Nephron progenitor cell (in vitro differentiated cells): ENCODE results near the gene ZDHHC7.

ENCODE experiments used
- DNase-seq: peaks from one replicate; pipeline ENCODE4 v3.0.0; 2021
- H3K27ac Mint-ChIP-seq: 2 replicates; pipeline ENCODE4 v1.8.0; 2021; ENCODE audit warnings: mild to moderate bottlenecking, moderate library complexity, mixed read lengths
- H3K27me3 Mint-ChIP-seq: 2 replicates; pipeline ENCODE4 v1.8.0; 2021; ENCODE audit warnings: mild to moderate bottlenecking, low read depth, mixed read lengths; ENCODE audit not compliant: poor library complexity
- H3K36me3 Mint-ChIP-seq: 2 replicates; pipeline ENCODE4 v1.8.0; 2021; ENCODE audit warnings: low read depth, mixed read lengths
- H3K4me1 Mint-ChIP-seq: 2 replicates; pipeline ENCODE4 v1.8.0; 2021; ENCODE audit warnings: mixed read lengths
- H3K4me3 Mint-ChIP-seq: 2 replicates; pipeline ENCODE4 v1.8.0; 2021; ENCODE audit warnings: mild to moderate bottlenecking, moderate library complexity, mixed read lengths
- H3K9me3 Mint-ChIP-seq: 2 replicates; pipeline ENCODE4 v1.8.0; 2021; ENCODE audit warnings: mild to moderate bottlenecking, moderate library complexity, mixed read lengths
- CTCF ChIP-seq: fragments of 200-600 bp; sonication (generic); IDR thresholded peaks from 2 replicates; pipeline ENCODE4 v1.5.0; 2021; ENCODE audit warnings: antibody characterized with exemption

ZDHHC7 gene

DNA sequence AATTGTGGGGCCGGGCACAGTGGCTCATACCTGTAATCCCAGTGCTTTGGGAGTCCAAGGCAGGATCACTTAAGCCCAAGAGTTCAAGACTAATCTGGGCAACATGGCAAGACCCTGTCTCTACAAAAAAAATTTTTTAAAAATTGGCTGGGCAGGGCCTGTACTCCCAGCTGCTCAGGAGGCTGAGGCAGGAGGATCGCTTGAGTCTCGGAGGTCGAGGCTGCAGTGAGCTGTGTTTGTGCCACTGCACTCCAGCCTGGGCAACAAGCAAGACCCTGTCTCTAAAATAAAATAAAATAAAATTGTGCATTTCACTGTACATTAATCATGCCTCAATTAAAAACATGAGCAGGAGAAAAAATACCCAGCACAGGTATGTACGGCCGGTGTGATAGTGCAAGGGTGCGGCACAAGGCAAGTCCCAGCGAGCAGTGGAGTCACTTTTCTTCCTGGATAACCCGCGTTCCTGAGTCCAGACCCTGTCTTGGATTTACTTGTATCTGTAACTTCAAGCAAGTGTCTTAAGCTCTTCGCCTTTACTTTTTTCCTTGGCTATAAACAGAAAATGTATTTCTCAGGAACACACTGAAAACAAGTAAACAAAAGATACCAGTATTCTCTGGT is 11.4 kb downstream of the ZDHHC7 start:
- Mint-ChIP-seq H3K9me3 (no peaks in the 10 kb centered on the region), H3K27ac (peak overlapping the region; percentile 77), H3K4me3 (no peak overlapping the region), H3K36me3 (peaks cover 38% of the 10 kb centered on the region), H3K27me3 (peaks cover 3% of the 10 kb centered on the region), H3K4me1 (peaks cover 42% of the 10 kb centered on the region)
- DNase-seq, result no peak
- TF ChIP-seq CTCF, result no peak

- DNase-seq, result no peak
- no peak overlapping the region for H3K4me3 Mint-ChIP-seq
- no peak for TF ChIP-seq CTCF
- peaks cover 35% of the 10 kb centered on the region for H3K4me1 Mint-ChIP-seq
- no peaks in the 10 kb centered on the region for H3K9me3 Mint-ChIP-seq
- H3K27me3 Mint-ChIP-seq, result no peaks in the 10 kb centered on the region
- H3K36me3 Mint-ChIP-seq, result peaks cover 45% of the 10 kb centered on the region
- no peak overlapping the region for H3K27ac Mint-ChIP-seq
Observed at GRCh38 chr16:84999200-84999599, 12.1 kb downstream of the ZDHHC7 start.

- Mint-ChIP-seq H3K36me3 (peaks cover 57% of the 10 kb centered on the region), H3K4me1 (peaks cover 10% of the 10 kb centered on the region), H3K27ac (peak overlapping the region; percentile 36), H3K4me3 (no peak overlapping the region), H3K9me3 (no peaks in the 10 kb centered on the region), H3K27me3 (no peaks in the 10 kb centered on the region)
- TF ChIP-seq CTCF, result no peak
- DNase-seq, result no peak
Observed at GRCh38 chr16:84996365-84996764, 15.0 kb downstream of the ZDHHC7 start.

DNA sequence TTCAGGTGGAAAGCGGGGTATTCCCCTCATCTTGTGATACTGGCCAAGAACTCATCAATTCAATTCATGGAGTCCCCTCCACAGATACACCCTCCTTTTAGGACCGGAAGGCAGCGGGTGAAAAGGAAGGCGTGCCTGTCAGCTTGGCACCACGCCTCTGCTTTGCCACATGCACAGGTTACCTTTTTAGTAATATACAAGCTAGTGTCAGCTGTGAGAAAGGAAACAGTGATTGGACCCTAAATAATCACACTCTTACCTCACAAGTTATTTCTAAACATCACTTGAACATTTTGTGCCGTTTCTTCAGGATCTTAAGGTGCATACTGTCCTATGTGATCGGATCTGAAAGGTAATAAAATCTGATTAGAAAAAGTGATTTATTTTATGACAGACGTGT is 15.7 kb downstream of the ZDHHC7 start:
- H3K4me3 Mint-ChIP-seq, result no peak overlapping the region

GRCh38 chr16:84993926-84994325 is 17.4 kb downstream of the ZDHHC7 start:
- Mint-ChIP-seq H3K4me3 (no peak overlapping the region), H3K4me1 (peaks cover 15% of the 10 kb centered on the region), H3K36me3 (peaks cover 68% of the 10 kb centered on the region), H3K27me3 (no peaks in the 10 kb centered on the region), H3K27ac (no peak overlapping the region), H3K9me3 (no peaks in the 10 kb centered on the region)
- TF ChIP-seq CTCF, result no peak
- no peak for DNase-seq

More for the DNA sequence above, 15.7 kb downstream of the ZDHHC7 start:
- Mint-ChIP-seq H3K36me3 (peaks cover 60% of the 10 kb centered on the region), H3K27me3 (no peaks in the 10 kb centered on the region), H3K27ac (no peak overlapping the region), H3K9me3 (no peaks in the 10 kb centered on the region), H3K4me1 (peaks cover 6% of the 10 kb centered on the region)
- TF ChIP-seq CTCF, result no peak
- no peak for DNase-seq

DNA sequence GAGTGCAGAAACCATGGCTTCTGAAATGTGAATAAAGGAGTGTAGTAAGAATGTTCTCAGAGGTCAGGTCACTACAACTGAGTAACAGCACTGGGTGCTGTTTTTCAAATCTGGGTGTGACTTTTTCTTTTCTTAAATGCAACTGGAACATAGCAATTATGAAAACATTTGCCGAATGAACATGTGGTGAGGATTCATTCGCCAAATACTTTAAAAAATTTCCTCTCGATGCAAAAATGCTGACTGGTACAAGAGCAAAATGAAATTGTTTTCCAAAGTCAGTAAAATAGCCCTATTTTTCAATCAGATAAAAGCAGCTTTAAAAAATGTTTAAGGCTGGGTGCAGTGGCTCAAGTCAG is 18.6 kb downstream of the ZDHHC7 start:
- DNase-seq, result no peak
- Mint-ChIP-seq H3K27me3 (no peaks in the 10 kb centered on the region), H3K36me3 (peaks cover 68% of the 10 kb centered on the region), H3K4me3 (no peak overlapping the region), H3K4me1 (peaks cover 15% of the 10 kb centered on the region), H3K27ac (no peak overlapping the region), H3K9me3 (no peaks in the 10 kb centered on the region)
- TF ChIP-seq CTCF, result no peak
